HepG2 (cell line): ENCODE results near the gene MAGIX. TPM values are rescaled to one million over a fixed set of nuclear protein-coding genes. Genes with fewer than 3 reads are reported as not detected.

Source experiments
- ATAC-seq: fragments of 200-7000 bp; cut with Tn5 transposase; 3 replicates; pipeline ENCODE4 v1.9.1; 2020; ENCODE audit warnings: mild to moderate bottlenecking, moderate library complexity
- BruUV-seq: library from RNA; stranded (reverse); fragments of 400-500 nt; replicated peaks from 2 replicates; lab custom pipeline; 2021; lab: Mats Ljungman, UMichigan
- CTCF ChIA-PET: fragments of 300-600 bp; formaldehyde crosslinking; extraction: SDS; loops from one replicate; lab custom pipeline; 2021; ENCODE audit warnings: low total read pairs, inconsistent platforms, low intra/inter-chr PET ratio; lab: Yijun Ruan, JAX
- POLR2A ChIA-PET: fragments of 350-600 bp; sonication (Branson Sonifier 250); formaldehyde crosslinking; loops from one replicate; lab custom pipeline; 2020; ENCODE audit warnings: antibody characterized with exemption, inconsistent platforms; lab: Yijun Ruan, JAX
- DNase-seq: peaks from one replicate; pipeline ENCODE4 v3.0.0-alpha.2; 2015; ENCODE audit warnings: low spot score
- FAIRE-seq: peaks from 3 replicates; lab custom pipeline; 2011; peaks lifted over from hg19 to GRCh38; lab: Jason Lieb, UNC
- H2AFZ ChIP-seq: one replicate; pipeline ENCODE4 v1.6.1; 2011; ENCODE audit warnings: low read length, inconsistent platforms
- H3K27ac ChIP-seq: fragments of 300-600 bp; 3 replicates; pipeline ENCODE4 v1.8.0; 2011; ENCODE audit warnings: mixed run types, mild to moderate bottlenecking, mixed read lengths, low read length, inconsistent platforms; ENCODE audit not compliant: insufficient read depth; ENCODE audit errors: extremely low read length
- H3K27me3 ChIP-seq, 2 experiments: fragments of 200-600 bp in 1 of 2; 2 replicates in 1 of 2; 3 replicates in 1 of 2; pipeline versions ENCODE4 v1.6.0 to v1.8.0; 2011; ENCODE audit warnings: low read length in 2 of 2, mild to moderate bottlenecking in 2 of 2, moderate library complexity in 2 of 2, inconsistent platforms in 1 of 2; ENCODE audit not compliant: insufficient read depth in 2 of 2, control insufficient read depth in 1 of 2
- H3K36me3 ChIP-seq, 2 experiments: fragments of 200-600 bp in 1 of 2; replicated peaks in 1 of 2; 2 replicates in 1 of 2; 3 replicates in 1 of 2; pipeline versions ENCODE4 v1.5.1 to v1.8.0; 2011; ENCODE audit warnings: low read length in 2 of 2, inconsistent platforms in 1 of 2; ENCODE audit not compliant: insufficient read depth in 2 of 2, control insufficient read depth in 1 of 2
- H3K4me1 ChIP-seq: 2 replicates; pipeline ENCODE4 v1.5.1; 2012; ENCODE audit warnings: low read length, inconsistent platforms; ENCODE audit not compliant: insufficient read depth
- H3K4me2 ChIP-seq: 2 replicates; pipeline ENCODE4 v1.6.0; 2011; ENCODE audit warnings: low read depth, low read length, inconsistent platforms
- H3K4me3 ChIP-seq, 3 experiments: fragments of 200-600 bp in 1 of 3; sonication (generic), shearing (Covaris generic) in 1 of 3; replicated peaks in 1 of 3; 2 replicates each; pipeline ENCODE4 v1.5.1; 2011 to 2016; ENCODE audit warnings: low read length in 3 of 3, inconsistent platforms in 2 of 3, low read depth in 2 of 3, mild to moderate bottlenecking in 2 of 3, control low read depth in 1 of 3, mixed read lengths in 1 of 3; ENCODE audit not compliant: insufficient read depth in 1 of 3
- H3K79me2 ChIP-seq: one replicate; pipeline ENCODE4 v1.6.1; 2011; ENCODE audit warnings: low read length, inconsistent platforms; ENCODE audit not compliant: insufficient read depth
- H3K9ac ChIP-seq: 2 replicates; pipeline ENCODE4 v1.6.0; 2011; ENCODE audit warnings: mild to moderate bottlenecking, low read depth, low read length, inconsistent platforms; ENCODE audit not compliant: insufficient read depth
- H3K9me3 ChIP-seq: 2 replicates; pipeline ENCODE4 v1.5.1; 2012; ENCODE audit warnings: mild to moderate bottlenecking, low read length
- H4K20me1 ChIP-seq: 2 replicates; pipeline ENCODE4 v1.6.0; 2011; ENCODE audit warnings: inconsistent platforms, mild to moderate bottlenecking, low read length, moderate library complexity; ENCODE audit not compliant: insufficient read depth
- MIER3 ChIP-seq: IDR thresholded peaks from 2 replicates; pipeline ENCODE4 v1.6.1; 2016; ENCODE audit warnings: missing compliant biosample characterization, borderline replicate concordance
- NR1H2 ChIP-seq: sonication (generic); formaldehyde crosslinking; IDR thresholded peaks from 2 replicates; pipeline ENCODE4 v1.8.1; 2022; ENCODE audit warnings: low read depth, missing genetic modification reagents, borderline replicate concordance
- TARDBP ChIP-seq: sonication (generic); formaldehyde crosslinking; IDR thresholded peaks from 2 replicates; pipeline ENCODE4 v1.8.0; 2022; ENCODE audit warnings: mild to moderate bottlenecking, missing genetic modification reagents
- ZBTB37 ChIP-seq: sonication (generic); formaldehyde crosslinking; IDR thresholded peaks from 2 replicates; pipeline ENCODE4 v1.4.0; 2020; ENCODE audit warnings: mild to moderate bottlenecking, missing genetic modification reagents
- WGBS: methylation state at CpG from one replicate; pipeline ENCODE4 v1.1.6; 2017; ENCODE audit warnings: low lambda C conversion rate; 5-methylcytosine and 5-hydroxymethylcytosine counted together
- in situ Hi-C: cut with HindIII; loops from 2 replicates; pipeline ENCODE4 v1.10.0; 2017; ENCODE audit warnings: low pct_unique_long_range_greater_than_20kb; ENCODE audit not compliant: extremely low pct_ligation_motif_present
- intact Hi-C: fragments of 100-400 bp; cut with micrococcal nuclease; formaldehyde crosslinking; loops from one replicate; pipeline ENCODE4 v1.10.0; 2022; ENCODE audit not compliant: unreplicated experiment
- polyA plus RNA-seq, 8 experiments: library from polyadenylated mRNA; depleted of rRNA in 3 of 8; stranded (reverse) in 7 of 8; unstranded in 1 of 8; fragments of >200 nt; fragmentation: Illumina TruSeq in 4 of 8; extraction: Trizol in 4 of 8; gene quantifications; 2 replicates each; pipeline versions ENCODE4 v1.2.1 to v1.2.3, GENCODE V29; 2011 to 2016; ENCODE audit warnings: low read depth in 4 of 8, missing spikeins in 1 of 8, mixed read lengths in 1 of 8; ENCODE audit not compliant: insufficient read depth in 1 of 8
- total RNA-seq, 5 experiments: library from RNA; depleted of rRNA; stranded (reverse); fragments of >200 nt; fragmentation: Illumina TruSeq; extraction: Trizol; gene quantifications; 2 replicates each; pipeline ENCODE4 v1.2.3, GENCODE V29; 2016; ENCODE audit warnings: low read depth in 1 of 5
- TF ChIP-seq, protein P1 (sequence below): sonication (generic); formaldehyde crosslinking; IDR thresholded peaks from 2 replicates; pipeline ENCODE4 v1.8.1; 2023; ENCODE audit warnings: missing genetic modification reagents, inconsistent platforms, borderline replicate concordance

Gene MAGIX
- total and polyA plus RNA-seq, 2 of the 13 experiments (the other 11 are each of a cell fraction or from before 2014, with no cell fraction given) = 0.63 to 1.2 TPM

- TF ChIP-seq ZBTB37 = no peak
- TF ChIP-seq, protein P1, sequence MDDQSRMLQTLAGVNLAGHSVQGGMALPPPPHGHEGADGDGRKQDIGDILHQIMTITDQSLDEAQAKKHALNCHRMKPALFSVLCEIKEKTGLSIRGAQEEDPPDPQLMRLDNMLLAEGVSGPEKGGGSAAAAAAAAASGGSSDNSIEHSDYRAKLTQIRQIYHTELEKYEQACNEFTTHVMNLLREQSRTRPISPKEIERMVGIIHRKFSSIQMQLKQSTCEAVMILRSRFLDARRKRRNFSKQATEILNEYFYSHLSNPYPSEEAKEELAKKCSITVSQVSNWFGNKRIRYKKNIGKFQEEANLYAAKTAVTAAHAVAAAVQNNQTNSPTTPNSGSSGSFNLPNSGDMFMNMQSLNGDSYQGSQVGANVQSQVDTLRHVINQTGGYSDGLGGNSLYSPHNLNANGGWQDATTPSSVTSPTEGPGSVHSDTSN = no peak
- no peak for TF ChIP-seq TARDBP (CRISPR knock-in tag)
These were observed 44.0 kb downstream of the MAGIX start (continued) for GRCh38 chrX:49206543-49206942.

- CTCF ChIA-PET = no interaction called here
- no TSS peak for BruUV-seq
- Histone ChIP-seq H3K27me3 (no peaks in the 10 kb centered on the region), H3K36me3 (no peaks in the 10 kb centered on the region), H3K27ac (no peak overlapping the region), H3K4me3 (no peak overlapping the region), H2AFZ (no peak overlapping the region), H3K4me2 (no peak overlapping the region), H3K4me1 (no peaks in the 10 kb centered on the region), H3K9me3 (no peaks in the 10 kb centered on the region), H4K20me1 (no peaks in the 10 kb centered on the region), H3K9ac (no peak overlapping the region), H3K79me2 (no peaks in the 10 kb centered on the region)
- WGBS = 85% methylated on average over 5 of the region's 5 CpGs
- FAIRE-seq = no peak
- DNase-seq = no peak
- ATAC-seq = no peak
- intact Hi-C loops = no loop called here
- no peak for TF ChIP-seq NR1H2 (CRISPR knock-in tag)
- TF ChIP-seq MIER3 (CRISPR knock-in tag) = no peak
- in situ Hi-C loops = no loop called here
- POLR2A ChIA-PET = interaction anchor here (2.7 kb wide), 1 partner anchor 18 kb away, joined by 6 read pairs; no protein-coding TSS in a partner anchor
These were observed 45.8 kb downstream of the MAGIX start for GRCh38 chrX:49208399-49208798.
